ENCODE results near the gene UROS.

Gene UROS

DNA sequence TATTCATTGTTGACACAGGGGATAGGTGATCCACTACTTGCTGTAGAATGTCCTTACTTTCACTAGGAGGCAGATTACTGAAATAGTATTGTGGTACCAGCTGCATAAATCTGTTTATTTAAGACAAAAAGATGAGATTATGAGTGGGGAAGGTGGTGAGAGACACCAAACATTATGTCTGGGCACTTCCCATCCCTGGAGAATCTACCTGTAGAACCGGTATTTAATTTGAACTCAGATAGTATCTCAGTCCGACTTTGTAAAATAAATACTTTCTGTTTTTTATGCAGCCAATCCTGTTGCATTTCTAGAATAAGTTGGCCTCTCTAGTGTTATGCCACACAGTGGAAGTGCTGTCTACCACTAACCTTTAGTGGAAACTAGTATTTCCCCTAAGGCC is 13.7 kb upstream of the UROS start:
- no peak for DNase-seq (ENCODE audit: low read depth in 1 of 2, low spot score in 1 of 2)

DNA sequence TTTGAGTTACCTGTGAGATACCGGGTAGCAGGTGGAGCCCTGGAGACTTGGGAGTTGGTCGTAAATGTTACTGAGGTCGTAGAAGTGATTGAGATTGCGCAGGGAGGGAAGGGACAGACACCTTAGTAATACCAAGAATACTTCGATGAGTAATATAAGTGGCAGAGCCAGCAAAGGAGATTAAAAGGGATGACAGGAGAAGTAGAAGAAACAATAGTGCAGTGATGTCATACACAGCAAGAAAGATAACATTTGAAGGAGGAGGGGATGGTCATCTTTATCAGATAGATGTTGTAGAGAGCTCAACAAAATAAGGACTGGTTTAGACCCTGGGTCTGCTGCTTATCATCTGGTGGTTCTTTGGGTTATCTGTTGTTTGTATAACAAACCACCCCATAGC is 5.3 kb upstream of the UROS start:
- no peak for DNase-seq (ENCODE audit: low read depth in 1 of 2, low spot score in 1 of 2)

- DNase-seq (ENCODE audit: low read depth in 1 of 2, low spot score in 1 of 2): no peak
Observed at GRCh38 chr10:125827133-125827532, 4.1 kb upstream of the UROS start.

DNA sequence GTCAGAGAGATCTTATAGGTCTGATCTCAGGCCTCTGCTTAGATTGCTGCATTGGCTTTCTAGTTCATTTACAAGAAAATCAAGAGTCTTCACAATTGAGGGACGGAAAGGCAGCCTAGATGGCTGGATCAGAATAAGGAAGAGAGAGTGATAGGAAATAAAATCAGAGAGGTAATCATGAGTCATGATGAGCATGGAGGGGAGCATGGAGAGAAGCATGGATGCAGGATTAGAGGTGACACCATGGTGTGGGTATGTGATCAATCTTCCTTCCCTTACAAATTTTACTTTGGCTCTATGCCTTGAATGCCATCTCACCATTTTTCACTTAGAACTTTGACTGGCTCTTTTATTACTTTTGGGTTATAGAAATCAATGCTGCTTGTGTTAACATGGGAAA is 1.7 kb upstream of the UROS start:
- no peak for DNase-seq (ENCODE audit: low read depth in 1 of 2, low spot score in 1 of 2)

GRCh38 chr10:125823663-125824251 is 699 bp upstream of the UROS start:
- DNase-seq (ENCODE audit: low read depth in 1 of 2, low spot score in 1 of 2): no peak

- no peak for DNase-seq (ENCODE audit: low read depth in 1 of 2, low spot score in 1 of 2)
Observed at GRCh38 chr10:125820701-125821100, 2.4 kb downstream of the UROS start.

DNA sequence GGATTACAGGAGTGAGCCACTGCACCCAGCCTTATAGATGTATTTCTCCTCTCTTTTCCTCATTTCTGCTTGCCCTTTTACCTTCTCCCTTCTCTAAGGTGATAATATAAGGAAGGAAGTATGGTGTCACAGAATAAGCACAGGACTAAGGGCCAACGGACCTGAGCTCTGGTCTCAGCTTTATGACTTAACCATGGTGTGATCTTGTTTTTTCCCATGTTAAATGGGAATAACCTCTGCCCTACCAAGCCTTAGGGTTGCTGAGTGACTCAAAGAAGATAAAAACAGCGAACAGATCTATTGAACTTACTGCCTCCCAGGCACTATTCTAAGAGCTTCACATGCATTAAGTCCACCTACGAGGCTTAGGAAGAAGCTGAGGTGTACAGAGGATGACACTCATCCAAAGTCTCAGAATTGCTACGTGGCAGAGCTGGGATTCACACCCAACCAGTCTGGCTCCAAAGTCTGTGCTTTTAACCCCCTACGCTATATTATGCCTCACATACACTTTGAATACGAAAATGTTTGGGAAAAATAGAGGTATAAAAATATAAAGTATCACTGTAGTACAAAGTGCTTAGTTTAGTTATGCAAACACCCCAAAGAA is 5.6 kb downstream of the UROS start:
- no peak for DNase-seq (ENCODE audit: low read depth in 1 of 2, low spot score in 1 of 2)

DNA sequence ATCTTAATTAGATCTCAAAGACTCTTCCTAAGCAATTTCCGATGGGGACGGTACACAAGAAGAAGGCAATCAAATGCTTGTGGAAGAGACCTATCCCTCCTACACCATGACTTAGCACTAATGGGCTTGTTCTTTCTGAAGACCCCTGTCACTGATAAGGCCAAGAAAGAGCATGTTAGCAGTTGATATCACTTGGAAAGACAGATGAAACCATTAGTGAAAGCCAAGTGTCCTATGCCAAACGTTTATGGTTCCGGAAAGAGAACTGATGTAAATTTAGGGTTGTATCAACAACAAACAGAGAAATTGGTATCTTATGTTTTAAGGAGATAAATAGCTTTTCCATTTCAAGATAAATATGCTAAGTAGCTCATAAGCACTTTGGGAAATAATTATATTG is 6.5 kb downstream of the UROS start:
- no peak for DNase-seq (ENCODE audit: low read depth in 1 of 2, low spot score in 1 of 2)

DNA sequence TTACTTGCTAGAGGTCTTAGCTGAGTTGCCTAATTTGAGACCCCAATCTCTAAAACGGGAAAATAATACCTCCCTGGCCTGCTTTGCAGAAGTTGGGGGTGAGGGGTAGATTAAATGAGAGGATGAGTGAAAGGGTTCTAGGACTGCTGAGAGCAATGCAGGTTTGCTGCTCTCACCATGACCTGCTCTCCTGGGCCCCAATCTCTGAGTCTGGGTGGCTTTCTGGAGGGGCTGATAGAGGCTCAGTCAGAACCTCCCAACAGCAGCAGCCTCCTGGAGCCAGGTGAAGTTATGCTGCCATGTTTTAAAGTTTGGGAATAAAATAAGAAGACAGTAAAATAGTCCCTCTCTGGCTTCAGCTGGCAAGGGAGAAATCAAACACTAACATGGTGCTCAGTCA is 7.3 kb downstream of the UROS start:
- no peak for DNase-seq (ENCODE audit: low read depth in 1 of 2, low spot score in 1 of 2)

- DNase-seq (ENCODE audit: low read depth in 1 of 2, low spot score in 1 of 2): no peak
Observed at GRCh38 chr10:125812128-125812750, 10.8 kb downstream of the UROS start.

DNA sequence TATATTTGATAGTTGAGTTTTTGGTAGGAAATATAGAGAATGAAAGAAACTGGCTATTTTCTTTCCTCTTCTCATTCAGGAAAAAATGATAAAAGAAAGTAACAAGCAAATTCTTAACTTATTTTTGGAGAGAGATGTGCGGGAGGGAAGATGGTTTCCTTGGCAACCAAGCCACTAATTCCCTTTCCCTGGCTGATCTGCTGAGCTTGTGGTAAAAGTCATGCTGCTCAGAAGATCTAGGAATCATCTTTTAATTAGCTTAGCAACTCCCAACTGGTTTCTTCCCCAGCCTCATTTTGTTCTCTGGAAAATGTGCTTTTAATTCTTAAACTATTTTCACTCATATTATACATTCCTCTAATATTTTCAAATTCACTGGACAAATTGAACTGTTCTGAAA is 11.8 kb downstream of the UROS start:
- DNase-seq (ENCODE audit: low read depth in 1 of 2, low spot score in 1 of 2): no peak

DNA sequence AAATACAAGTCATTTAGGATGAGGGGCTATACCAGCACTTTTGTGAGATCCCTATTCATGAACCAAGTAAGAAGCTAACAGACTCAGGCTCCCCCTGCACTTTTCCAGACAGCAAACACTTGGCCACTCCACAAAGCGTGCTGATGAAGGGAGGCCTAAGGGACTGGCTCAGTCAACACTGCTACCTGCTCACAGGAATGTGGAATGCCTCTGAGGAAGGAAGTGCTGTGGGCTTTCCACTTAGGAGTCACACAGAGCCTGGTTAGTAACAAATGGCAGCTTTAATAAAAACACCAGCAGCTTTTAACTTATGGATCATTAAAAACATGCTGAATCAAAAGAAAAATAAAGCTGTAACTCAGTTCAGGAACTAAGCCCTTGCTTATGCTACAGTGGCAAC is 15.0 kb downstream of the UROS start:
- DNase-seq (ENCODE audit: low read depth in 1 of 2, low spot score in 1 of 2): no peak

DNA sequence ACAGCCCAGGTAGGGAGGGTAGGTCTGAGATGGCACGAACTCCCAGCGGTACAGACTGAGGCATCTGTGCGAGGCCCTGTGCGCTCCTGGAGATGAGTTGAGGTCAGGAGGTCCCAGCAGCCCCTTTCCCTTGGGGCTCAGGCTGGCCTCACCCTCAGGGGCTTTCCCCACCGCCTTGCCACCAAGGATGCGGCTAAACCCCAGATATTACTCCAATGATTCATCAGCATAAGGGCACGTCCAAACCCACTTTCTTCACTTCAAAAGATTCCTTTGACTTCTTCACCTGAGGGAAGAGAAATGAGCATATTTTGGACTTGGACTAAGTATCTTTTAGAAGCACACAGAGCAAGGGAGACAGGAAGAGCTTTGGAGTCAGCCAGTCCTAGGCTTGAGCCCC is 20.3 kb downstream of the UROS start:
- no peak for DNase-seq (ENCODE audit: low read depth in 1 of 2, low spot score in 1 of 2)

DNA sequence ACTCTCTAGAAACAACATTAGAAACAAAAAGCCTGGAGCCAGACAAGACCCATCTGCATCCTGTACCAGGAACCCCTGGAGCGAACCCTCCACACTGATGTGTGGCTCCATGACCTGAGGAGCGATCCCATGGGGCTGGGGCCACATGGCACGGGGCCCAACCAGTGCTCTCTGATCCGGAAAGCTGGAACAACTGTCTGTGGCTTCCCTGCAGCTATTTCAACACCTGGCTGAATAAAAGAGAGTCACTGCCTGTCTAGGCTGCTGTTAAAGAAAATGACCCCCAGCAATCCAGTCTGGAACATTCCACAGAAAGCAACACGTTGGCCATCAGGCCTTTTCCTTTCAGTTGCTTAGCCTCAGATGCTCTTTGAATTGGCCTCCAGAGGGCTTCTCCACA is 20.9 kb downstream of the UROS start:
- no peak for DNase-seq (ENCODE audit: low read depth in 1 of 2, low spot score in 1 of 2)

- no peak for DNase-seq (ENCODE audit: low read depth in 1 of 2, low spot score in 1 of 2)
Observed at GRCh38 chr10:125801574-125801973, 21.5 kb downstream of the UROS start.

GRCh38 chr10:125799451-125800182 is 23.4 kb downstream of the UROS start:
- no peak for DNase-seq (ENCODE audit: low read depth in 1 of 2, low spot score in 1 of 2)

- no peak for DNase-seq (ENCODE audit: low read depth in 1 of 2, low spot score in 1 of 2)
Observed at GRCh38 chr10:125797994-125798662, 24.9 kb downstream of the UROS start.

DNA sequence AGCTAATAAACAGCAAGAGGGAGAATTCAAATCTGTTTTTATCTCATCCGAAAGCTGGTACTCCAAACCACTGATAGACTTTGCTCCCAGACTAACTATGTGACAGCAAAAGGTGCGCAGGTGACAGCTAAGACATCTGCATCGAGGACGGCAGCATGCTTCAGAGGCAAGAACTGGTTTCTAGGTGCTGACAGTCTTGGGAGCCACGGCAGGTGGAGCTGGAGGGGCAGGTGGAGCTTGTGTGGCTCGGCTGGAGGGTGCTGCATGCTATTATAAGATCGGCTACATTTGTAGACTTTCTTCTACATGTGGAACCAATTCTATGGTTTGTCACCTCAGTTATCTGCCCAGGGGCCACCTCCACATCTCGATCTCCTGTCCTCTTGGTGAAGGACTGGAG is 25.6 kb downstream of the UROS start:
- no peak for DNase-seq (ENCODE audit: low read depth in 1 of 2, low spot score in 1 of 2)

DNA sequence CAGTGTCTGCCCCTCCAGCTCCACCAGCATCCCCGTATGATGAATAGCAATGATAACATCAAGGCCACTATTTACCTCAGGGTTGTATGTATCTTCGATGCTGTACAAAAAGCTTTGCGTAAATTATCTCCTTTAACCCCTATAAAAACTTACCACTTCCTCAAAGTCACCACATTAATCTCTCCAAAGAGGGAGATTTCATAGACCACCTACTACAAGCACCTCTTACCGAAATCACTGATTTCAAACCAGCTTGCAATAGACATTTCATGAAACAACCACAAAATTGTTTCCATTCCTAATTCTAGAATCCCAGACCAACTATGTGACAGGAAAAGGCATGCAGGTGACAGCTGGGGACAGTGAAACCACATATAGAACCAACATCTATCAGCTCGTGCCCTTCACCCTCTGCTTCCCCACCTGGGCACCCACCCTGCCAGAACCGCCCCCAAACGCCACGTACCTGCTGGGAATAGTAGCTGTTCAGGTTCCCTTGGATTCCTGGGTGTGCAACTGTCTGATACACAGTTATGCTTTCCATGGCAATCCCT is 27.3 kb downstream of the UROS start:
- DNase-seq (ENCODE audit: low read depth in 1 of 2, low spot score in 1 of 2): no peak

DNA sequence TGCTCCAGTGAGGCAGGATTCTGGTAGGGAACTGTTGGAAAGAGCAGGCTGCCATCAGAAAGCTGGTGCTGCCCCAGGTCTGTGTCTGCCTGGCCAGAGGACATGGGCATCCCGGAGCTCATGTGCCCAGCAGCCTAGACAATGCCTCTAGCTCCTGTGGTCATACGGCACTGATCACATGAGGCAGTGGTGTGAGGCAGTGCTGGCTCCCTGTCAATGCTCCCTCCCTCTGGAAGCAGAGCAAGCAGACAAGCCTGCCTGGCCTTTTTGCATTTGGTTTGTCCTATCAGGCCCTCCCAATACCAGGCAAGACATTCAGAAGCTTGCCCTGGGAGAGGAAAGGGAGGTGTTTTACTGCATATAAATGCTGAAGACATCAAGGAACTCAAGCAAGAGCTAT is 27.9 kb downstream of the UROS start:
- DNase-seq (ENCODE audit: low read depth in 1 of 2, low spot score in 1 of 2): no peak
